Calu3 (cell line): Measurements from ENCODE around the gene FLT4. TPM values are rescaled to one million over a fixed set of nuclear protein-coding genes. Genes with fewer than 3 reads are reported as not detected.

Experiments
- BruUV-seq: library from RNA; stranded (reverse); fragments of 400-500 nt; replicated peaks from 2 replicates; lab custom pipeline; 2021; lab: Mats Ljungman, UMichigan
- CTCF ChIA-PET: fragments of 300-600 bp; sonication (Branson Sonifier 250); formaldehyde crosslinking; loops from one replicate; lab custom pipeline; 2022; ENCODE audit warnings: antibody characterized with exemption; lab: Charles Lee
- DNase-seq: peaks from one replicate; pipeline ENCODE4 v3.0.0; 2022
- H3K27ac Mint-ChIP-seq: one replicate; pipeline ENCODE4 v1.8.0; 2022; ENCODE audit warnings: mixed read lengths; ENCODE audit not compliant: unreplicated experiment
- H3K27me3 Mint-ChIP-seq: one replicate; pipeline ENCODE4 v1.8.0; 2022; ENCODE audit warnings: mixed read lengths; ENCODE audit not compliant: unreplicated experiment
- H3K36me3 Mint-ChIP-seq: one replicate; pipeline ENCODE4 v1.8.0; 2022; ENCODE audit warnings: mild to moderate bottlenecking, moderate library complexity, mixed read lengths; ENCODE audit not compliant: insufficient read depth, unreplicated experiment
- H3K4me1 Mint-ChIP-seq: one replicate; pipeline ENCODE4 v1.8.0; 2022; ENCODE audit warnings: mild to moderate bottlenecking, low read depth, mixed read lengths; ENCODE audit not compliant: unreplicated experiment
- H3K4me3 Mint-ChIP-seq: one replicate; pipeline ENCODE4 v1.8.0; 2022; ENCODE audit warnings: mild to moderate bottlenecking, low read depth, moderate library complexity, mixed read lengths; ENCODE audit not compliant: unreplicated experiment
- H3K9me3 Mint-ChIP-seq: one replicate; pipeline ENCODE4 v1.8.0; 2022; ENCODE audit warnings: low read depth, mixed read lengths; ENCODE audit not compliant: unreplicated experiment
- CTCF ChIP-seq: fragments of 200-600 bp; IDR thresholded peaks from one replicate; pipeline ENCODE4 v1.8.0; 2022; ENCODE audit warnings: antibody characterized with exemption; ENCODE audit not compliant: unreplicated experiment
- intact Hi-C: fragments of 100-400 bp; cut with micrococcal nuclease; formaldehyde crosslinking; loops from one replicate; pipeline ENCODE4 v1.10.0; 2022; ENCODE audit not compliant: unreplicated experiment
- total RNA-seq: library from RNA; stranded (reverse); gene quantifications from 2 replicates; pipeline ENCODE4 v1.2.3, GENCODE V29; 2022

FLT4 gene
- total RNA-seq, 1 experiment from 2014 or later, result not detected

- DNase-seq, result no peak
- no TSS peak for BruUV-seq
- Mint-ChIP-seq H3K4me3 (no peak overlapping the region), H3K4me1 (no peaks in the 10 kb centered on the region), H3K27me3 (peaks cover 85% of the 10 kb centered on the region), H3K9me3 (no peaks in the 10 kb centered on the region), H3K36me3 (peaks cover 4% of the 10 kb centered on the region), H3K27ac (no peak overlapping the region)
- intact Hi-C loops, result no loop called here
- no peak for TF ChIP-seq CTCF
- CTCF ChIA-PET, result interaction anchor here (0.6 kb wide), 1 partner anchor 394 kb away, joined by 3 read pairs; the partner anchor contains the start of gene BTNL9
Observed at GRCh38 chr5:180645274-180646204, 3.9 kb downstream of the FLT4 start.

GRCh38 chr5:180644825-180645273, 4.6 kb downstream of the FLT4 start:
- Mint-ChIP-seq H3K9me3 (no peaks in the 10 kb centered on the region), H3K36me3 (peaks cover 4% of the 10 kb centered on the region), H3K27me3 (peaks cover 79% of the 10 kb centered on the region), H3K4me1 (no peaks in the 10 kb centered on the region), H3K4me3 (no peak overlapping the region), H3K27ac (no peak overlapping the region)
- TF ChIP-seq CTCF, result no peak
- no peak for DNase-seq
- BruUV-seq, result no TSS peak
- CTCF ChIA-PET, result interaction anchor here (0.6 kb wide), 1 partner anchor 395 kb away, joined by 3 read pairs; the partner anchor contains the start of gene BTNL9
- intact Hi-C loops, result no loop called here

GRCh38 chr5:180644129-180644824, 5.1 kb downstream of the FLT4 start:
- no peaks in the 10 kb centered on the region for H3K4me1 Mint-ChIP-seq
- no TSS peak for BruUV-seq
- H3K27me3 Mint-ChIP-seq, result peaks cover 82% of the 10 kb centered on the region
- no peak overlapping the region for H3K4me3 Mint-ChIP-seq
- no peak overlapping the region for H3K27ac Mint-ChIP-seq
- intact Hi-C loops, result no loop called here
- DNase-seq, result no peak
- H3K36me3 Mint-ChIP-seq, result peaks cover 4% of the 10 kb centered on the region
- TF ChIP-seq CTCF, result no peak
- CTCF ChIA-PET, result no interaction called here
- no peaks in the 10 kb centered on the region for H3K9me3 Mint-ChIP-seq

GRCh38 chr5:180643191-180643851, 6.1 kb downstream of the FLT4 start:
- Mint-ChIP-seq H3K9me3 (no peaks in the 10 kb centered on the region), H3K36me3 (peaks cover 4% of the 10 kb centered on the region), H3K4me3 (no peak overlapping the region), H3K27me3 (peaks cover 84% of the 10 kb centered on the region), H3K27ac (no peak overlapping the region), H3K4me1 (no peaks in the 10 kb centered on the region)
- CTCF ChIA-PET, result no interaction called here
- intact Hi-C loops, result no loop called here
- no TSS peak for BruUV-seq
- no peak for TF ChIP-seq CTCF
- DNase-seq, result no peak
